Astrocyte (in vitro differentiated cells and primary cell): ENCODE measurements around the gene NAA15.

Source experiments
- EZH2 ChIP-seq: IDR thresholded peaks from 2 replicates; pipeline ENCODE4 v1.6.1; 2012; ENCODE audit warnings: mild to moderate bottlenecking, low read length, inconsistent platforms; ENCODE audit not compliant: insufficient read depth
- TF ChIP-seq, protein P1 (sequence below): IDR thresholded peaks from 2 replicates; pipeline ENCODE4 v1.5.1; 2011; ENCODE audit warnings: low read depth, mild to moderate bottlenecking, inconsistent platforms, low read length, moderate library complexity; ENCODE audit not compliant: insufficient read depth

- TF ChIP-seq, protein P1, sequence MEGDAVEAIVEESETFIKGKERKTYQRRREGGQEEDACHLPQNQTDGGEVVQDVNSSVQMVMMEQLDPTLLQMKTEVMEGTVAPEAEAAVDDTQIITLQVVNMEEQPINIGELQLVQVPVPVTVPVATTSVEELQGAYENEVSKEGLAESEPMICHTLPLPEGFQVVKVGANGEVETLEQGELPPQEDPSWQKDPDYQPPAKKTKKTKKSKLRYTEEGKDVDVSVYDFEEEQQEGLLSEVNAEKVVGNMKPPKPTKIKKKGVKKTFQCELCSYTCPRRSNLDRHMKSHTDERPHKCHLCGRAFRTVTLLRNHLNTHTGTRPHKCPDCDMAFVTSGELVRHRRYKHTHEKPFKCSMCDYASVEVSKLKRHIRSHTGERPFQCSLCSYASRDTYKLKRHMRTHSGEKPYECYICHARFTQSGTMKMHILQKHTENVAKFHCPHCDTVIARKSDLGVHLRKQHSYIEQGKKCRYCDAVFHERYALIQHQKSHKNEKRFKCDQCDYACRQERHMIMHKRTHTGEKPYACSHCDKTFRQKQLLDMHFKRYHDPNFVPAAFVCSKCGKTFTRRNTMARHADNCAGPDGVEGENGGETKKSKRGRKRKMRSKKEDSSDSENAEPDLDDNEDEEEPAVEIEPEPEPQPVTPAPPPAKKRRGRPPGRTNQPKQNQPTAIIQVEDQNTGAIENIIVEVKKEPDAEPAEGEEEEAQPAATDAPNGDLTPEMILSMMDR = no peak
- TF ChIP-seq EZH2 = no peak
Observed at GRCh38 chr4:139410312-139410711, 109.0 kb downstream of the NAA15 start.
